ENCODE data around the gene LINS1.

The LINS1 gene

GRCh38 chr15:100547961-100548360, 54.0 kb downstream of the LINS1 start:
- no peak for DNase-seq

- DNase-seq = no peak
Observed at GRCh38 chr15:100544946-100545345, 57.0 kb downstream of the LINS1 start.

- no peak for DNase-seq
Observed at GRCh38 chr15:100544338-100544841, 57.6 kb downstream of the LINS1 start.

- DNase-seq = no peak
Observed at GRCh38 chr15:100542290-100542689, 59.7 kb downstream of the LINS1 start.

- DNase-seq = no peak
Observed at GRCh38 chr15:100537331-100537730, 64.7 kb downstream of the LINS1 start.

GRCh38 chr15:100536733-100537132, 65.3 kb downstream of the LINS1 start:
- DNase-seq = no peak

GRCh38 chr15:100533886-100534285, 68.1 kb downstream of the LINS1 start:
- no peak for DNase-seq

GRCh38 chr15:100531823-100532327, 70.1 kb downstream of the LINS1 start:
- DNase-seq = peak; percentile 0

- DNase-seq = no peak
Observed at GRCh38 chr15:100531204-100531603, 70.8 kb downstream of the LINS1 start.

- DNase-seq = no peak
Observed at GRCh38 chr15:100529556-100529955, 72.4 kb downstream of the LINS1 start.

- no peak for DNase-seq
Observed at GRCh38 chr15:100528833-100529428, 73.1 kb downstream of the LINS1 start, which contains the start of gene CERS3. CERS3 (minus strand) TSS chr15:100528950; CDS start chr15:100501849, 27,101 bp downstream.

- peak; percentile 79 for DNase-seq
Observed at GRCh38 chr15:100526027-100526481, 75.9 kb downstream of the LINS1 start.

GRCh38 chr15:100525436-100525835, 76.5 kb downstream of the LINS1 start:
- peak; percentile 24 for DNase-seq

- DNase-seq = no peak
Observed at GRCh38 chr15:100524326-100524725, 77.7 kb downstream of the LINS1 start.

- no peak for DNase-seq
Observed at GRCh38 chr15:100521907-100522306, 80.1 kb downstream of the LINS1 start.

GRCh38 chr15:100520132-100520921, 81.7 kb downstream of the LINS1 start:
- DNase-seq = no peak

- DNase-seq = no peak
Observed at GRCh38 chr15:100517846-100518245, 84.1 kb downstream of the LINS1 start.
